Adrenal gland (tissue), 12 donors: ENCODE measurements around the gene ANKRD23. TPM values are rescaled to one million over a fixed set of nuclear protein-coding genes. Genes with fewer than 3 reads are reported as not detected.

ENCODE experiments used
- DNase-seq, 7 donors: peaks; one replicate each; pipeline ENCODE4 v3.0.0-alpha.2; 2019 to 2020
- H3K27ac ChIP-seq, 5 donors: fragments of 200-600 bp; sonication (generic) in 4 of 5; 1 replicate in 3 of 5; 2 replicates in 2 of 5; pipeline versions ENCODE4 v1.5.1 to v1.8.0; 2016 to 2020; ENCODE audit warnings: mild to moderate bottlenecking in 1 of 5
- H3K27me3 ChIP-seq: fragments of 200-600 bp; 2 replicates; pipeline ENCODE4 v1.8.0; 2021
- H3K36me3 ChIP-seq, 2 donors: fragments of 200-600 bp; replicated peaks in 1 of 2; 1 replicate in 1 of 2; 2 replicates in 1 of 2; pipeline versions ENCODE4 v1.5.1 to v1.8.0; 2018 to 2022
- H3K4me1 ChIP-seq, 2 donors: fragments of 200-600 bp; replicated peaks in 1 of 2; 1 replicate in 1 of 2; 2 replicates in 1 of 2; pipeline versions ENCODE4 v1.5.1 to v1.8.0; 2018 to 2021
- H3K4me3 ChIP-seq, 4 donors: fragments of 200-600 bp; sonication (generic) in 3 of 4; one replicate each; pipeline ENCODE4 v1.5.1; 2016 to 2018
- H3K9me3 ChIP-seq, 3 donors: fragments of 200-600 bp; sonication (generic) in 1 of 3; replicated peaks in 1 of 3; 1 replicate in 2 of 3; 2 replicates in 1 of 3; pipeline versions ENCODE4 v1.5.1 to v1.8.0; 2016 to 2021
- POLR2A ChIP-seq, 2 donors: fragments of 450-650 bp; IDR thresholded peaks; one replicate each; pipeline ENCODE4 v1.6.1; 2017; ENCODE audit warnings: antibody characterized with exemption in 2 of 2, mild to moderate bottlenecking in 2 of 2, moderate library complexity in 1 of 2
- WGBS, 4 donors: extraction: QIAGEN DNeasy Blood & Tissue Kit in 2 of 4; methylation state at CpG; one replicate each; pipeline versions ENCODE4 v1.1.5 to v1.1.7; 2013 to 2017; 5-methylcytosine and 5-hydroxymethylcytosine counted together
- intact Hi-C, 2 donors: fragments of 100-400 bp; cut with DNase I; formaldehyde crosslinking; loops; one replicate each; pipeline versions ENCODE4 v1.14.1 to v1.15.0; 2022 to 2023
- polyA plus RNA-seq, 3 donors: library from polyadenylated mRNA; stranded (reverse); fragments of 200-250 nt in 2 of 3; fragments of 350-450 nt in 1 of 3; fragmentation: Illumina TruSeq in 1 of 3; extraction: RNeasy Lipid Tissue Mini Kit (QIAGEN cat#74804) in 1 of 3; gene quantifications; one replicate each; pipeline ENCODE4 v1.2.3, GENCODE V29; 2013 to 2014
- total RNA-seq, 9 donors: library from RNA; depleted of rRNA in 4 of 9; stranded (reverse); fragments of >200 nt in 4 of 9; fragments of 120-200 nt in 1 of 9; fragmentation: NEBNext Ultra II Directional in 1 of 9; extraction: Animal tissue kit (Norgen Biotek cat#: 25700) in 1 of 9; gene quantifications; one replicate each; pipeline versions ENCODE4 v1.1.0 to v1.2.4, GENCODE V29; 2013 to 2023
- TF ChIP-seq, protein P1 (sequence below), 6 experiments: fragments of 450-650 bp in 4 of 6; fragments of 200-600 bp in 2 of 6; sonication (generic) in 1 of 6; IDR thresholded peaks; 1 replicate in 5 of 6; 2 replicates in 1 of 6; pipeline versions ENCODE4 v1.5.1 to v1.8.0; 2016 to 2021; ENCODE audit warnings: antibody characterized with exemption in 6 of 6, mild to moderate bottlenecking in 2 of 6, moderate library complexity in 1 of 6
- donor health status: healthy with polysubstance abuse.
- donor health status: Bipolar disorder and iron deficiency.
- donor health status: DM: yes; HTN: yes; CAD: no.
- donor health status: DM: no; HTN: no; CAD: no.
- donor health status: DM: no; HTN: no; CAD: no.
- donor health status: DM: yes; HTN: yes; CAD: no.

The ANKRD23 gene
- total and polyA plus RNA-seq, 12 donors: 1.1 to 10.6 (median 3.8) TPM

DNA sequence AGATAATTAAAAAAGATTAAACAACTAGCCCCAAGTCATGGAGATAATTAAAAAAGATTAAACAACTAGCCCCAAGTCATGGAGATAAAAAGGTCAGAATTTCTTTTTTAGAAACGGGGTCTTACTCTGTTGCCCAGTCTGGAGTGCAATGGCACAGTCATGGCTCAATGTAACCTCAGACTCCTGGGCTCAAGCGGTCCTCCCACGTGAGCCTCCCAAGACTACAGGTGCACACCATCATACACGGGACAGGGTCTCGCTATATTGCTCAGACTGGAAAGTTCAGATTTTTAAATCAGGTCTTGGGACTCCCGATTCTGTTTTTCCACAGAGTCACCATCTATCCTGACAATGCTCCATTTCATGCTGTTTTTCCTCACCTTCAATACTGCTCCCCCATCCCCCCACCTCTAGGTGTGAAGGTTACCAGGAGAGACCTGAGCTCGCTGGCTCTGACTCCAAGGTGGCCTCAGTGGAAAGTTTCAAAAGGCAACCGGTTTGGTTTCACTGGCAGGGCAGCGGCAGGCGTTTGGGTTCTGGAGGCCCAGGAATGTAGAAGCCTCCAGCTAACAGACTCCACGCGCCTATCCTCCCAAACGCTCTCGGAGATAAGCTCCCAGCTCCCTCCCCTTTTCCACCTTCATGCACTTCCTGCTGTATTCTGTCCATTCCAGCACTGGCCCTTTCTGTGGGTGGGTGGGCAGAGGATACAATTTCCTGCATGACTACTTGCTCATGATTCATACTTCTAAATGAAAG lies 28.9 kb upstream of the ANKRD23 start:
- H3K4me1 ChIP-seq: peaks cover 6 to 32% of the 10 kb centered on the region in 2 donors
- 65 to 80% (median 77%) methylated on average over 14 of the region's 14 CpGs for WGBS, 4 donors
- intact Hi-C loops: loop anchor here in 1 of 2 donors (5.0 kb wide), 1 partner anchor 80 kb away; no protein-coding TSS in a partner anchor
- TF ChIP-seq, protein P1, sequence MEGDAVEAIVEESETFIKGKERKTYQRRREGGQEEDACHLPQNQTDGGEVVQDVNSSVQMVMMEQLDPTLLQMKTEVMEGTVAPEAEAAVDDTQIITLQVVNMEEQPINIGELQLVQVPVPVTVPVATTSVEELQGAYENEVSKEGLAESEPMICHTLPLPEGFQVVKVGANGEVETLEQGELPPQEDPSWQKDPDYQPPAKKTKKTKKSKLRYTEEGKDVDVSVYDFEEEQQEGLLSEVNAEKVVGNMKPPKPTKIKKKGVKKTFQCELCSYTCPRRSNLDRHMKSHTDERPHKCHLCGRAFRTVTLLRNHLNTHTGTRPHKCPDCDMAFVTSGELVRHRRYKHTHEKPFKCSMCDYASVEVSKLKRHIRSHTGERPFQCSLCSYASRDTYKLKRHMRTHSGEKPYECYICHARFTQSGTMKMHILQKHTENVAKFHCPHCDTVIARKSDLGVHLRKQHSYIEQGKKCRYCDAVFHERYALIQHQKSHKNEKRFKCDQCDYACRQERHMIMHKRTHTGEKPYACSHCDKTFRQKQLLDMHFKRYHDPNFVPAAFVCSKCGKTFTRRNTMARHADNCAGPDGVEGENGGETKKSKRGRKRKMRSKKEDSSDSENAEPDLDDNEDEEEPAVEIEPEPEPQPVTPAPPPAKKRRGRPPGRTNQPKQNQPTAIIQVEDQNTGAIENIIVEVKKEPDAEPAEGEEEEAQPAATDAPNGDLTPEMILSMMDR (IDR thresholded peaks at IDR 0.05): no peak
- no peak for TF ChIP-seq POLR2A (IDR thresholded peaks at IDR 0.05)
- no peaks in the 10 kb centered on the region for H3K36me3 ChIP-seq
- H3K4me3 ChIP-seq: no peak overlapping the region
- peak overlapping the region in 3 of 5 donors; percentile 12 to 47 (median 18) for H3K27ac ChIP-seq
- H3K9me3 ChIP-seq: no peaks in the 10 kb centered on the region
- DNase-seq: peak in 1 of 7 donors; percentile 34
- H3K27me3 ChIP-seq: no peaks in the 10 kb centered on the region

DNA sequence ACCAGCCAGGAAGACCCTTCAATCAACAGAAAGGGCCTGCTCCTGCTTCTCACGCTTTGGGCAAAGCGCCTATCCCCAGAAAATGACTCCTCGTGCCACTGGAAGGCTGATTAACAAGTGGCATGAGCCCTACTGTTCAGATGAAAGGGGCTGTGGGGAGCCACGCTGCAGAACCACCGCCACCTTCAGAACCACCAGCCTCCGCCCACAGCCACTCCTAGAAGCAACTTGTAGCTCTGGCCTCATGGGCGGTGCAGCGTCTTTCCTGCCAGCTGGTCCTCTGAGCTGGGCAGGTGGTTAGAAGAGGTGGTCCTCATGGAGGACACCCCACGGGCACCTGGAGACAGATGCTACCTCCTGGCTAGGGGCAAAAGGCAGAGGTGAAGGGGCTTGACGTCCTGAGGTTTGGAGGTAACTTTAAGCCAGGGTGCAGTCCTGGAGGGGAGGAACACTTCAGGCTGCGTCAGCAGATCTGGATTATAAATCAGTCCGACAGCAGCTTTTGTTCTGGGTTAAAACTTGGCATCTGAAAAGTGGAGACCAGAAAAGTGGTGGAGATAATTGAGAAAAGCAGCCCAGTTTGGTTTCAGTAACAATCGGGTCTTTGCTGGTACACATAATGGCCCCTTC lies 26.9 kb upstream of the ANKRD23 start:
- H3K4me1 ChIP-seq: peaks cover 11 to 50% of the 10 kb centered on the region in 2 donors
- peak in 5 of 7 donors; percentile 53 to 71 (median 56) for DNase-seq
- no peaks in the 10 kb centered on the region for H3K27me3 ChIP-seq
- no peaks in the 10 kb centered on the region for H3K9me3 ChIP-seq
- H3K27ac ChIP-seq: peak overlapping the region; percentile 41 to 95 (median 90)
- peak overlapping the region in 2 of 4 donors; percentile 83 for H3K4me3 ChIP-seq
- intact Hi-C loops: loop anchor here in 1 of 2 donors (5.0 kb wide), 1 partner anchor 82 kb away; no protein-coding TSS in a partner anchor
- 16 to 25% (median 23%) methylated on average over 4 to 13 of the region's 13 CpGs for WGBS, 4 donors
- TF ChIP-seq POLR2A (IDR thresholded peaks at IDR 0.05): peak in 1 of 2 donors; percentile 19
- TF ChIP-seq, protein P1 (IDR thresholded peaks at IDR 0.05): no peak
- peaks cover 0 to 17% of the 10 kb centered on the region in 2 donors for H3K36me3 ChIP-seq

DNA sequence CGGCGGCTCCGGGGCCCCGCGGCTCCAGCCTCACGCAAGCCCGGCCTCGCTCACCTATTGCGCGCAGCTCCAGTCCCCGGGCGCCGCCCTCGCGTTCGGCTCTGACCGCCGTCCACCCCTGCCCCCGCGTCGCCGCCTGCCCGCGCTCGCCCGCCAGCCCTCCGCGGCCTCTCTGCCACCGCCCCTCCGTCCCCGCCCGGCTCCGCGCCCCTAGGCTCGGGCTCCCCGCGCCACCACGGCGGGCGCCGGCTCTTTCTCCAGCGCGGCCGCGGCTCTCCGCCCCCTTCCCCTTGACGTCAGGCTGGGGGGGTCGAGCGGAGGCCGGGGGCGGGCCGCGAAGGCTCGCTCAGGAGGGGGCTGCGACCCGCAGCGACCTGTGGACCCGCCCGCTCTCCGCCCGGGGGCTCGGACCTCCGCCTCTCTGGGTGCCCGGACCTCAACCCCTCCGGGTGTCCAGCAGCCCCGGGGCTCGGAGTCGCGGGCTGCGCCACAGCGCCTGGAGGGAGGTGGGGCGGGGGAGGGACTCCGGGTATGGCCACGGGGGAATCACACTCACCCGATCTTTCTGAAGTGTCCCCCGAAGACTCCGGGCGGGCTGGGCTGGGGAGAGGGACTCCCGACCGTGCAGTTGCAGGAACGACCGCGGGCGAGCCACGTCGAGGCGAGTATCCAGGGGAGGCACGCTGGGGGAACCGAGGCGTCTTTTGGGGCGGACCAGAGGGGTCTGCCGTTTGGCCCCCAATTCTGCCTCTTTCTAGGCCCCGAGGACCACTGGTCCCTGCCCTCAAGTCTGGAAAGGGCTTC lies 26.2 kb upstream of the ANKRD23 start, which contains the start of gene SEMA4C:
Gene SEMA4C (minus strand): TSS at position 259 of the 804 bp plus-strand sequence. CDS start 2,194 bp downstream, outside the sequence.
- Histone ChIP-seq H3K9me3 (no peaks in the 10 kb centered on the region), H3K4me1 (peaks cover 11 to 50% of the 10 kb centered on the region in 2 donors), H3K4me3 (peak within 1 kb of the TSS; percentile 65 to 94 (median 83)), H3K36me3 (peaks cover 0 to 24% of the 10 kb centered on the region in 2 donors), H3K27ac (peak within 1 kb of the TSS; percentile 54 to 95 (median 90)), H3K27me3 (no peaks in the 10 kb centered on the region)
- intact Hi-C loops: loop anchor here in 1 of 2 donors (5.0 to 10.0 kb wide), 5 partner anchors 55 to 245 kb away; partner anchors contain the start of genes ANKRD36, CNNM3 and CNNM4
- WGBS, 4 donors: 0 to 6% (median 2%) methylated on average over 2 to 93 of the region's 93 CpGs
- TF ChIP-seq POLR2A (IDR thresholded peaks at IDR 0.05): peak in 1 of 2 donors; percentile 42
- TF ChIP-seq, protein P1 (IDR thresholded peaks at IDR 0.05): no peak
- DNase-seq: peak in 6 of 7 donors; percentile 53 to 74 (median 64)
